HG03439 (cell line): ENCODE data around the gene HEATR3.

ENCODE experiments used
- ATAC-seq: cut with Tn5 transposase; IDR thresholded peaks from one replicate; pipeline ENCODE4 v1.9.1; 2021; ENCODE audit warnings: mild to moderate bottlenecking, moderate library complexity; ENCODE audit not compliant: unreplicated experiment

Gene HEATR3, protein sequence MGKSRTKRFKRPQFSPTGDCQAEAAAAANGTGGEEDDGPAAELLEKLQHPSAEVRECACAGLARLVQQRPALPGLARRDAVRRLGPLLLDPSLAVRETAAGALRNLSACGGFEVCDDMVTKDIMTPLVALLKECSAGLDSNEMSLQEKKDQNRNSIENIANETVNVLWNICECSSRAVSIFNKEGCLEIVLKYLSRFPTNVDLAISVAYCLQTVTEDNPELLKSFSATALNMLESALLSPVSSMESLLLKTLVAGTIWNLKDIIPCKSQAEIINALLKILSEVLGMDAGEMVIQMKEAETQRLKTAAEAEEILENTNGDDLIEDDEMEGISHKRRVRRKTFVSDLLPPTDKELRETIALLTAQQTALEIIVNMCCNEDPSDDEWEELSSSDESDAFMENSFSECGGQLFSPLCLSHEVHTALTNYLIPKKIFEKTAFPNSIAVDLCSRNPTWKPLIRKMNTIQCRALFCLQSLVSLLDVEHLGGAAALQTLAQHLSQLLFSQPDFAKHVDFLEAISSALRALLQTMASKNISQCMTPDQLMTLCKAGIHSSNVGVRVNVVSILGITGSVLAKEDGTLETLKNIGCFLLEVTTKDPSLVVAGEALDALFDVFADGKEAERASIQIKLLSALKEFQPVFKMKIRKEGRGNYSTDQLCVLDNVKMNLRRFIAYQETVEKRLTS

DNA sequence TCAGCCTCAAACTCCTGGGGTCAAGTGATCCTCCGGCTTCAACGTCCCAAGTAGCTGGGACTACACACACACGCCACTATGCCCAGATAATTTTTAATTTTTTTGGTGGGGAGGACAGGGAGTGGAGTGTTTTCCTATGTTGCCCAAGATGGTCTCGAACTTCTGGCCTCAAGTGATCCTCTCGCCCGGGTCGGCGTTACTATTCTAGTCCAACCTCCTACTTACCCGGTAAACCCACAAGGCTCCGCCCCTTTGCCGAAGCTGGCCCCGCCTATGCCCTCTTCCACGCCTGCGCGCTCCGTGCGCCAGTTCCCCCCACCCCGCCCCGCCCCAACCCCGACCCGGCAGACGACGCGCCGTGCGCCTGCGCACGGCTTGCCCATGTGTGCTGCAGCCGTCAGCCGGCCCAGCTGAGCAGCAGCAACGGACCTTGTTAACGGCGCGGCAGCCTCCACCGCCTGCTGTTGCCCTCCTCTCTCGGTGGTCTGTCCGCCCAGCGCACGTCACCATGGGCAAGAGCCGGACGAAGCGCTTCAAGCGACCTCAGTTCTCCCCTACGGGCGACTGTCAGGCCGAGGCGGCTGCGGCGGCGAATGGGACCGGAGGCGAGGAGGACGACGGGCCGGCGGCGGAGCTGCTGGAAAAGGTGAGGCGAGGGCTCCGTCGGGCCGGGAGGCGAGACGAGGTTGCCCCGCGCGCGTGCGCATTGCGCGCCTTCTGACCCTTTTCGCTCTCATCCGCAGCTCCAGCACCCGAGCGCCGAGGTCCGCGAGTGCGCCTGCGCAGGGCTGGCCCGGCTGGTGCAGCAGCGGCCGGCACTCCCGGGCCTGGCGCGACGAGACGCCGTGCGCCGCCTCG, at the start of gene HEATR3:
TSS of gene HEATR3 (plus strand) at position 347 of the 858 bp plus-strand sequence. CDS start at position 509, 162 bp downstream.
- peak; percentile 79 for ATAC-seq

DNA sequence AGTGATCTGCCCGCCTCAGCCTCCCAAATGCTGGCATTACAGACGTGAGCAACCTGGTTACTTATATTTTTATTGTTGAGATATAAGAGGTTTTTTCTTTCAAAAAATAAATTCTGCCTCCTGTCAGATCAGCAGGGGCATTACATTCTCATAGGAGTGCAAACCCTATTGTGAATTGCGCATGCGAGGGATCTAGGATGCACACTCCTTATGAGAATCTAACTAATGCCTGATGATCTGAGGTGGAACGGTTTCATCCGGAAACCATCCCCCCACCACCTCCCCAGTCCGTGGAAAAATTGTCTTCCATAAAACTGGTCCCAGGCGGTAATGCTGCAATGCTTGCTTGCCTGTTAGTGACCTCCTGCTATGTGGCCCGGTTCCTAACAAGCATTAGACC, 48.2 kb upstream of the HEATR3 start:
- ATAC-seq: no peak

DNA sequence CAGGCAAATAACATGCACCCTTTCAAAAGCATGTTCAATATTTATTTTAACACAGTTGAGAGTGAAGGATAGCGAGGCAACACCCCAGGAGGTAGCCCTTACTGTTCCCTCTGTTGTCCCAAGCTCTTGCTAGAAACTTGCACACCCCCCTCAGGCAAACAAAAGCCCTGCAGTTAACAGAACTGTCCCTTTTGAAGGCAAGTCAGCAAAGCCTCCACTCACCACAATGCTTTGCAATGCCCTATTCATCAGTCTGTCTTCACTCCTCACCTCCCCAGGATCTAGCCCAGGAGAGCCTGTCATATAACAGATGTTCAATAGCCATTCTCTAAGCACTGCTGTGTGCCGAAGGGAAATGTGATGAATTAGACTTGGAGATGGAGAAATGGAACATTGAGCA, 44.2 kb upstream of the HEATR3 start:
- ATAC-seq: no peak

DNA sequence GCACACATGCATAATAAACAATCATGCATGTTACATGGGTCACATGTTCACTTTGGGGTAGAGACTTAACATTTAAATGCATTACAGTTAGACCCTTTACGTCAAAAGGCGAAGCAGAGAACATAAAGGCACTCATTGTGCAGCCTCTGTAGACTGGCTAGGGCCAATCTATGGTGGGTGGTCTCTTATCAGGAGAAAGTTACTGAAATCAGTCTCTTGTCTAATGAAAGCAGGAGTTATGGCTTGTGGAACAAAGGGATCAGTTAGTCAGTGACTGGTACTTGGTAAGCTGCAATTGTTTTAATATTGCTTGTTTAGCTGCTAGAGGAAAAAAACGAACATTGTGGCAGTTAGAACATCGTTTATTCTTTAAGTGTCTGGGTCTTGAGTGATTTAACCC, 42.1 kb upstream of the HEATR3 start:
- ATAC-seq: no peak

DNA sequence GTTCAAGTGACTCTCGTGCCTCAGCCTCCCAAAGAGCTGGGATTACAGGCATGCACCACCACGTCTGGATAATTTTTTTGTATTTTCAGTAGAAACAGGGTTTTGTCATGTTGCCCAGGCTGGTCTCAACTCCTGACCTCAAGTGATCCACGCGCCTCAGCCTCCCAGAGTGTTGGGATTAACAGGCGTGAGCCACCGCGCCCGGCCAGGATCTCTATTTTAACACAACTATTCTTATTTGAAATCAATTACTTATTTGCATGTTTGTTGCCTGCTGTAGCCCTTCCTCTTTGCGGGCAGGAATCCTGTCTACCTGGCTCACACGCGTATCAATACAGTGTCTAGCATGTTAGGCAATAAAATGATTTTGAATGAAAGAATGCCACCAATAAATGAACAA, 41.6 kb upstream of the HEATR3 start:
- ATAC-seq: no peak

DNA sequence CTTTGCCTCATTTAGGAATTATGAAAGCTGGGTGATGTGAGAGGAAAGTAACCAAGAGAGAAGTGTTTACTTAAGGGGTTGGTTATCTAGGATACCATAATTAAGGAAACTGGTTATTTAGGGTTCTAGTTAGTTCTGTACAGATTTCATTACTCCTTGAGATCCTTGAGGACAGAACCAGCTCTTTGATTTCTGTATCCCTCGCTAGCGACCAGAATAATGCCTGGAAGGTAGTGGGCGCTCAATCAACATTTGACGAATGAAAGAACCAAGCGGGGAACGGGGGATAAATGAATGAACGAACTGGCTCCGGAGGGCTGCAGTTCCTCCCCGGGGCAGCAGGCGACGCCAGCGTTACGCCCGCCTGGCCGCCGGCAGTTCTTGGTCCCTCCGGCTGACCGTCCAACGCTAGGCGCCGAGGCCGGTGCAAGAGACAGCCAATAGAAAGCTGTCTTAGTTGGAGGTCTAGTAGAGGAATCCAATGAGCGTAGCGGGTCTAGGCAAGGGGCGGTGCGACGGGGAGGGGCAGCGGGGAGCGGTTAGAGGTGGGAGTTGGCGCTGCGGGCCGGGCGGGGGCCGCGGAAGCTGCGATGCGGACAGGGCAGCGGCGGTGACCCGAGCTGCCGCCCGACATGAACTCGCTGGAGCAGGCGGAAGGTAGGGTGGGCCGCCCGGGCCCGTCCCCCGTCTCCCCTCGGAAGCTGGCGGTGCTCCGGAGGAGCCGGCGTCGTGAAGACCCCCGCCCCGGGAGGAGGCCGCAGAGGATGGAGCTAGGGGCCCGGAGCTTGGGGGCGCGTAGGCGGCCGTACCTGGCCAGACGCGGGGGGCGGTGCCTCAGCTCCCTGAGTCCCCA, 40.9 kb upstream of the HEATR3 start, which contains the start of gene CNEP1R1:
TSS of gene CNEP1R1 (plus strand) at position 542 of the 853 bp plus-strand sequence. CDS start at position 633, 91 bp downstream.
- ATAC-seq: peak; percentile 97

DNA sequence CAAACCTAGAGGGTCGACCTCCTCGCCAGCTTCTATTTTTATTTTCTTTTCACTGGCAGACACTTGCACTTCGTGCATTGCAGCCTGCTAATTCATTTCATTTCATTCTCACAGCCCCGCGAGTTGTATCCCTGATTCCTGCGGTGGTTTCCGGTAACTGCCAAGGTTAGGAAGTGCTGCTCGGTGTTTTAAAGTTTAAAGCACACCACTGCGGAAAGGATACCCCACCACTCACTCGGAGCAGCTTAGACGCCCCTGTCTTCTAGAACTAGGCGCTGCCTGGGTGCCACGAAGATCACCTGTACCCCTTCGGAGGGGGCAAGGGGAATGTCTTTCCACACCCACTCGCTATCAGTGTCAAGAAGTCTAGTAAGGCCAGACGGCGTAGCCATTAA, 40.2 kb upstream of the HEATR3 start:
- peak; percentile 2 for ATAC-seq

DNA sequence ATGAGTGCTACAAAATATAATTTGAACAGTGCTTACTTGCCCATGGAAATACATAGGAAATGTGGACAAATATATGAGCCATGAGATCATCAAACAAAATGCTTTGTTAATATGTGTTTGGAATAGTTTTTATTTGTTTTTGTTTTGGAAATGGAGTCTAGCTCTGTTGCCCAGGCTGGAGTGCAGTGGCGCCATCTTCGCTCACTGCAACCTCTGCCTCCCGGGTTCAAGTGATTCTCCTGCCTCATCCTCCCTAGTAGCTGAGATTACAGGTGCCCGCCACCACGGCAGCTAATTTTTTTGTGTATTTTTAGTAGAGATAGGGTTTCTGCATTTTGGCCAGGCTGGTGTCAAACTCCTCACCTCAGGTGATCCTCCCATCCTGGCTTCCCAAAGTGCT, 37.9 kb upstream of the HEATR3 start:
- ATAC-seq: no peak

DNA sequence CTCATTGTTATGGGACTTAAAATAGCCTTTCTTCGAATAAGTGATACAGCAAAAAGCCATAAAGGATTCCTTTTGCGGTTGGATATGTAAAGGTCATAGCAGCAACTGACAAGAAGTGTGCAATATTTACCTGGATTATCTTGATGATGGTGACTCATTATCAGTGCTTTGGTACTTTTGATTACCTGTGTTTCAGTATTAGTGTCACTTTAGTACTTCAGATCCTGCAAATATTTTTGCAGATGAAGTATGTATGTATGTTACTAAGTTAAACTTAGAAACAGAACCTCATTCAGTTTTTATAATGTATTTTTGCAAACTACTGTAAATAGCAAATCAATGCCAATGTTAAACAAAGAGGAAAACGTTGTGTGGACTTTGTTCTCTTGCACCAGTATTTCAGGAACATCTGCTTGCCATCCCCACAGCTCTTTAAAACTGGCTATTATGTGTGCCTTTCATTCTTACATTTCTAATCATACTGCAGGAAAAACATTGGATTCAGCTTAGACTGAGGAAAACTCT, 30.2 kb upstream of the HEATR3 start:
- ATAC-seq: no peak

DNA sequence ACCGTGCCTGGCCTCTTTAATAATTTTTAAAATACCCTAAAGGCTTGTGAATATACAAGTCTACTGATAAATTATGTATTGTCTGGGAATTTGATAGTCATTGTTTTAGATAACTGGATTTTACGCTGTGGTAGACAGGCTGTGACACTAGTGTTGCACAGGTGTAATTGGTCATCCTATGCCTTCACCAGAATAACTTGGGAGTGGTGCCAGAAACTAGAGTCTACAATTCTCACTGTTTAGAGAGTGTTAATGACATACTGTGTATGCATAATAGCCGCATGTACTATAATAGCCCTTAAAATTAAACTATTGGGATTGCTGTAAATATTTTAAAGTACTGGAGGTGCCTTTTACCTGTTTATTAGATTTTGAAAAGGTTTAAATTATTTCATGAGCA, 29.3 kb upstream of the HEATR3 start:
- ATAC-seq: no peak

DNA sequence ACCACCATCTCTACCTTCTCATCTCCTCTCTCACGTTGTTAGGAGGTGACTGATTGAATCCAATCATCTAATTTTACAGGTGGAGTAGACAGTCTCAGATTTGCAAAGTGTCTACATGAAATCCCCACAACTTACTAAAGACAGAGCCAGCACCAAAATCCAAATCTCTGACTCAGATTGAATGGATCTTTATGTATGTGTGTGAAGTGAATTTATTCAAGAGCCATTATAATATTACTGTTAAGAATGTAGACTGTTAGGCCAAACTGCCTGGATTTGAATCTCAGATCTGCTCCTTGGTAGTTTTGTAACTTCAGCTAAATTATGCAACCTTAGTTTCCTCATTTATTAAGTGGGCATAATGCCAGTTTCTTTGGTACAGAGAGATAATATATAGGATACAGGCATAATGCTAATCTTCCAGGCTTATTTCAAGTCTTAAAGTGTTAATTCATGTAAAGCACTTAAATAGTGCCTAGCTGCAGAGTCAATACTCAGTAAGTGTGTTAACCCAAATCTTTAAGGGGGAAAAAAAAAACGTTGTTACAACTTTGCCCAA, 28.0 kb upstream of the HEATR3 start:
- no peak for ATAC-seq

DNA sequence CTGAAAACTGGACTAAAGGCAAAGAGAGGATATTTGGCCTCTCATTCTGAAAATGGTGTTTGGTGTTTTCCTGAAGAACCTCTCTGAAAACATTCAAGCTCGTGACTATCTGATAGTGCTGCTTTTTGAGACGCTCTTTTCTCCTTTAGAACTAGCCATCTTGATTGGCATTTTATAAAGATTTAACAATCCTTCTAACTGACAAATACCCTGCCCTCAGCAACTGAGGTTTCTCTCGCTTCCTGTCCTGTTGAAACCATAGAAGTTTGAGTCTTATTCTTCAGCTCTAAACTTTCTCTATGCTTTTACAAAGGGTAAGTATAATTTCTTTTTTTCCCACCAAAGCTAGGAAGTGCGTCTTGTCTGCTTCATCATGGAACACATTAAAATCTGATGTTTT, 27.5 kb upstream of the HEATR3 start:
- ATAC-seq: no peak

DNA sequence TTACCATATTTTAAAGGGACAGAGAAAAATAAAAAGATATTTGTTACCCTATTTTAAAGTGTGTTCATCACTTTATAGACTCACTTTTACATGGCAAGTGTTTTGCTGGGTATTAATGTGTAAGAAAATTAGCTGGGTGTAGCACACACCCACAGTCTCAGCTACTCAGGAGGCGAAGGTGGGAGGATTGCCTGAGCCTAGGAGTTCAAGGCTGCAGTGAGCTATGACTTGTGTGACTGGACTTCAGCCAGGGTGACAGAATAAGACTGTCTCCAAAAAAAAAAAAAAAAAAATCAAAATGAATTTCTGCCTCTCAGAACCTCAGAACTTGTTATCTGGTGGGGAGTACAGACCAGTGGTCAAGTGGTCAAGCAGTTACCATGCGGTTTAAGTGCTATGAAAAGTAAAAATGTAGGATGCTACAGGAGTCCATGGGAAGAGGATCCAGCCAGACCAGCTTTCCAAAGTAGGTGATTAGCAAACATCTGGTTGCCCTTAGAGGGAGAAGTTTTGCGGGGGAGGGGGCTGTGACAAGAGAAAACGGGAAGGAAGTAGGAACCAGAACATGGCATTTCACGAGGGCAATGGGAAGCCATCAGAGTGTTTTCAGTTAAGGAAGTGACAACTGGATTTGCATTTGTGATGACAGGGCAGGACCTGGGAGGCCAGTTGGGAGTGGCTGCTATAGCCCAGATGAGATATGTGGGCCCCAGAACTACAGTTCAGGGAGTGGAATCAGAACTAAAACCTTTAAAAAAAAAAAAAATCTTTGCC, 26.8 kb upstream of the HEATR3 start:
- no peak for ATAC-seq

DNA sequence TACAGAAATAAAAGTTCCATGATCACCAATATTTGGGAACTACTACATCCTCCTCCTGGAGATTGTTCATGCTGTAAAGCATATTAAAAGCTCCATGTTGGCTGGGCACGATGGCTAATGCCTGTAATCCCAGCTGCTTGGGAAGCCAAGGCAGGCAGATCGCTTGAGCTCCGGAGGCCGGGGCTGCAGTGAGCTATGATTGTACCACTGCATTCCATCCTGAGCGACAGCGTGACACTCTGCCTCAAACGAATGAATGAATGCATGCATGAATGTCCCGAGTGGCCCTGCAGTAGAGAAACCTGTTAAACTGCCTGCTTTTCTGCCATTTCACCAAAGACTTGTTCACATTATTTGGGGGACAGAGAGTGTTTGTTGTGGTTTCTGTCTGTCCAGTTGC, 25.8 kb upstream of the HEATR3 start:
- ATAC-seq: no peak

DNA sequence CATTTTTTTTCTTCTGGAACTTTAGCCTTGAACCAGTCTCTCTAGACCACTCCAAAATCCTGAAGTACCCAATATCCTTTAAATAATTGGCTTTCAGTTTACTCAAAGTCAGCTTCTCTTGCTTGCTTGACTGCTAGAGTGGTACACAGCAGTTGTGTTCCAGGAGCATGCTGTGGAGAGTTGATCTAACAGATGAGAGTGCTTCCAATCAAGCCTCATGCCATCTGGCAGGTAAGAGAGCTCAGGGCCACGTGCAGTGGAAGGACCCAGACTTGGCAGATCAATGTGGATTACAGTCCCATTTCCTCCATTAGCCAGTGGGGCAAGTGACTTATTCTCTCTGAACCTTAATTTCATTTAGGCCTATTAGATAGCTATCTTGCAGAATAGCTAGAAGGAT, 25.1 kb upstream of the HEATR3 start:
- ATAC-seq: no peak

DNA sequence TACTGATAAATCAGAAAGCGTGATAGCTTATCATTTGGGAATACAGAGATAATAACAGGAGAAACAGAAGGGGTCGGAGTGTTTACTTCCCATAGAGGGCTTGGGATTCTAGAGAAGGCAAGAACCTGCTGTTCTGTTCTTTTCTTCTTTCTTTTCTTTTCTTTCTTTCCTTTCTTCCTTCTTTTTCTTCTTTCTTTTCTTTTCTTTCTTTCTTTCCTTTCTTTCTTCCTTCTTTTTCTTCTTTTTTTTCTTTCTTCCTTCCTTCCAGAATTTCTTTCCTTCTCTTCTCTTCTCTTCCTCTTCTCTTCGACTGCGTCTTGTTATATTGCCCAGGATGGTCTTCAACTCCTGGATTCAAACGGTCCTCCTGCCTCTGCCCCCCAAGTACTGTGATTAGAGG, 22.4 kb upstream of the HEATR3 start:
- no peak for ATAC-seq

DNA sequence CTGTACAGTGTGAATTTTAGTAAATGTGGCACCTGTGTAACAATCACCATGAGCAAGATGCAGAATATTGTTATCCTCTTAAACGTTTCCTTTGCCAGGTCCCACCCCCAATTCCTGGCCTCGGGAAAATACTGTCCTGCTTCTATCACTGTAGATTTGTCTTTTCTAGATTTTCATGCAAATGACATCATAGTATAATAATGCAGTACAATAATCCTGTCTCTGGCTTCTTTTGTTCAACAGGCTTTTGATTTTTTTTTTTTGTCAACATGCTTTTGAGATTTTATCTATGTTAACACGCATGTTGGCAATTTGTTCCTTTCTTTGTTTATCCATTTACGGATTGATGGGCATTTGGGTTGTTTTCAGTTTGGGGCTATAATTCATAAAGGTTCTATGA, 20.4 kb upstream of the HEATR3 start:
- no peak for ATAC-seq

DNA sequence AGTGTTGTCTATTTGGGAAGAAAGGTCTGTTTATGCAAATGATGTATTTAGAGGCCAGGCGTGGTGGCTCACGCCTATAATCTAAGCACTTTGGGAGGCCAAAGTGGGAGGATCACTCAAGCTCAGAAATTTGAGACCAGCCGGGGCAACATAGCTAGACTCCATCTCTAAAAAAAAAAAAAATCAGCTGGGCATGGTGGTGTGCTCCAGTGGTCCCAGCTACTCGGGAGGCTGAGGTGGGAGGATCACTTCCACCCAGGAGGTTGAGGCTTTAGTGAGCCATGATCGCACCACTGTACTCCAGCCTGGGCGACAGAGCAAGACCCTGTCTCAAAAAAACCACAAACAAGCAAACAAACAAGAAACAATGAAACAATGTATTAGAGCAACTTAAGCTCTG, 18.9 kb upstream of the HEATR3 start:
- ATAC-seq: no peak

DNA sequence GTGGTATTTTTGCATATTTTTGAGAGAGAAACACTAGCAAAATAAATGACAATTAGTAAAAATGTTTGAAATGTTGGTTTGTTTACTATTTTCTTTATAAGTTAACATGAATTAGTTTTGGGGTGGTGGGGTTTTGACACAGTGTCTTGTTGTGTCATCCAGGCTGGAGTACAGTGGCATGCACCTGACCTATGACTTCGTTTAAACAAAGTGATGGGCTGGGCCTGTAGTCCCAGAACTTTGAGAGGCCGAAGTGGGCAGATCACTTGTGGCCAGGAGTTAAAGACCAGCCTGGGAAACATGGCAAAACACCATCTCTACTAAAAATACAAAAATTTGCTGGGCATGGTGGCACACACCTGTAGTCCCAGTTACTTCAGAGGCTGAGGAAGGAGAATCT, 17.9 kb upstream of the HEATR3 start:
- ATAC-seq: no peak
